PC-3 (cell line): ENCODE data around the gene GBP5. TPM values are rescaled to one million over a fixed set of nuclear protein-coding genes. Genes with fewer than 3 reads are reported as not detected.

Experiments used
- ATAC-seq: fragments of 200-7000 bp; cut with Tn5 transposase; 2 replicates; pipeline ENCODE4 v1.9.1; 2020; ENCODE audit warnings: mild to moderate bottlenecking, moderate library complexity
- BruUV-seq: library from RNA; stranded (reverse); fragments of 400-500 nt; replicated peaks from 2 replicates; lab custom pipeline; 2021; lab: Mats Ljungman, UMichigan
- CTCF ChIA-PET: fragments of 300-600 bp; sonication (Branson Sonifier 250); formaldehyde crosslinking; loops from one replicate; lab custom pipeline; 2022; ENCODE audit warnings: antibody characterized with exemption; lab: Charles Lee
- POLR2A ChIA-PET: fragments of 300-600 bp; sonication (Branson Sonifier 250); formaldehyde crosslinking; loops from one replicate; lab custom pipeline; 2022; ENCODE audit warnings: antibody characterized with exemption; ENCODE audit not compliant: unreplicated experiment; lab: Charles Lee
- DNase-seq: peaks from one replicate; pipeline ENCODE4 v3.0.0-alpha.2; 2015
- H2AFZ ChIP-seq: fragments of 300-600 bp; sonication (generic); 2 replicates; pipeline ENCODE4 v1.6.0; 2016; ENCODE audit warnings: antibody characterized with exemption, low read length
- H3F3A ChIP-seq: fragments of 300-600 bp; sonication (generic); one replicate; pipeline ENCODE4 v1.6.0; 2017; ENCODE audit warnings: antibody characterized with exemption, low read length, control low read depth, mild to moderate bottlenecking; ENCODE audit not compliant: unreplicated experiment
- H3K27ac ChIP-seq: fragments of 300-600 bp; sonication (generic); 2 replicates; pipeline ENCODE4 v1.5.1; 2016; ENCODE audit warnings: mild to moderate bottlenecking, low read length
- H3K27me3 ChIP-seq: fragments of 300-600 bp; sonication (generic); 2 replicates; pipeline ENCODE4 v1.6.1; 2016; ENCODE audit warnings: low read length, mixed read lengths
- H3K36me3 ChIP-seq: fragments of 300-600 bp; sonication (generic); 2 replicates; pipeline ENCODE4 v1.6.1; 2016; ENCODE audit warnings: low read depth, mixed run types, low read length, mixed read lengths
- H3K4me1 ChIP-seq: fragments of 300-600 bp; sonication (generic); 2 replicates; pipeline ENCODE4 v1.5.1; 2016; ENCODE audit warnings: low read length; ENCODE audit not compliant: insufficient read depth
- H3K4me2 ChIP-seq: fragments of 300-600 bp; sonication (generic); 2 replicates; pipeline ENCODE4 v1.6.0; 2016; ENCODE audit warnings: low read length
- H3K4me3 ChIP-seq: fragments of 300-600 bp; sonication (generic); 2 replicates; pipeline ENCODE4 v1.5.1; 2016; ENCODE audit warnings: mild to moderate bottlenecking, low read length, mixed read lengths
- H3K79me2 ChIP-seq: fragments of 300-600 bp; sonication (generic); 2 replicates; pipeline ENCODE4 v1.6.1; 2017; ENCODE audit warnings: low read length, mixed read lengths
- H3K9ac ChIP-seq: fragments of 300-600 bp; sonication (generic); 2 replicates; pipeline ENCODE4 v1.6.0; 2016; ENCODE audit warnings: mild to moderate bottlenecking, low read length
- H3K9me2 ChIP-seq: fragments of 300-600 bp; sonication (generic); replicated peaks from 2 replicates; pipeline ENCODE4 v1.6.1; 2016; ENCODE audit warnings: mixed run types, low read length, mixed read lengths
- H3K9me3 ChIP-seq: fragments of 300-600 bp; sonication (generic); 2 replicates; pipeline ENCODE4 v1.6.1; 2016; ENCODE audit warnings: low read length, mixed read lengths
- H4K20me1 ChIP-seq: fragments of 300-600 bp; sonication (generic); 2 replicates; pipeline ENCODE4 v1.6.1; 2016; ENCODE audit warnings: low read length, mixed read lengths
- CTCF ChIP-seq: fragments of 300-600 bp; sonication (generic); conservative IDR thresholded peaks from 2 replicates; pipeline ENCODE4 v1.5.1; 2017; ENCODE audit warnings: antibody characterized with exemption, low read depth, mild to moderate bottlenecking, low read length
- EZH2 ChIP-seq: fragments of 300-600 bp; sonication (generic); IDR thresholded peaks from one replicate; pipeline ENCODE4 v1.6.1; 2017; ENCODE audit warnings: antibody characterized with exemption, mild to moderate bottlenecking, low read length; ENCODE audit not compliant: unreplicated experiment
- EZH2phosphoT487 ChIP-seq: fragments of 300-600 bp; sonication (generic); IDR thresholded peaks from 2 replicates; pipeline ENCODE4 v1.6.1; 2018; ENCODE audit warnings: mild to moderate bottlenecking, antibody characterized with exemption, low read length, borderline replicate concordance
- intact Hi-C: fragments of 100-400 bp; cut with micrococcal nuclease; formaldehyde crosslinking; loops from 2 replicates; pipeline ENCODE4 v1.9.0; 2023
- total RNA-seq: library from RNA; depleted of rRNA; stranded (reverse); fragments of >200 nt; gene quantifications from 2 replicates; pipeline ENCODE4 v1.2.3, GENCODE V29; 2014

The GBP5 gene
- total RNA-seq, 1 experiment from 2014 or later = not detected

- Histone ChIP-seq H3K27me3 (no peaks in the 10 kb centered on the region), H3F3A (no peaks in the 10 kb centered on the region), H3K79me2 (no peaks in the 10 kb centered on the region), H2AFZ (no peak overlapping the region), H4K20me1 (no peaks in the 10 kb centered on the region), H3K4me2 (no peak overlapping the region), H3K4me1 (peaks cover 11% of the 10 kb centered on the region), H3K9me2 (no peaks in the 10 kb centered on the region), H3K36me3 (no peaks in the 10 kb centered on the region), H3K9ac (no peak overlapping the region), H3K27ac (no peak overlapping the region), H3K4me3 (no peak overlapping the region), H3K9me3 (no peaks in the 10 kb centered on the region)
- no peak for DNase-seq
- no peak for ATAC-seq
- POLR2A ChIA-PET = no interaction called here
- no TSS peak for BruUV-seq
- CTCF ChIA-PET = no interaction called here
- TF ChIP-seq EZH2phosphoT487 = no peak
- no peak for TF ChIP-seq EZH2
- TF ChIP-seq CTCF = no peak
- intact Hi-C loops = loop anchor here (5.0 kb wide), 1 partner anchor 178 kb away; no protein-coding TSS in a partner anchor
These were observed 6.4 kb upstream of the GBP5 start for GRCh38 chr1:89279011-89279466.

- peaks cover 11% of the 10 kb centered on the region for H3K4me1 ChIP-seq
- H3K79me2 ChIP-seq = no peaks in the 10 kb centered on the region
- no peaks in the 10 kb centered on the region for H3F3A ChIP-seq
- ChIA-PET POLR2A (no interaction called here), CTCF (no interaction called here)
- no peaks in the 10 kb centered on the region for H3K36me3 ChIP-seq
- H3K9me2 ChIP-seq = no peaks in the 10 kb centered on the region
- no peak for ATAC-seq
- H3K4me2 ChIP-seq = no peak overlapping the region
- H3K9me3 ChIP-seq = no peaks in the 10 kb centered on the region
- intact Hi-C loops = loop anchor here (5.0 kb wide), 1 partner anchor 180 kb away; no protein-coding TSS in a partner anchor
- H3K4me3 ChIP-seq = no peak overlapping the region
- no peak for TF ChIP-seq EZH2phosphoT487
- TF ChIP-seq EZH2 = no peak
- TF ChIP-seq CTCF = no peak
- no peak for DNase-seq
- no peak overlapping the region for H2AFZ ChIP-seq
- no TSS peak for BruUV-seq
- H3K27me3 ChIP-seq = no peaks in the 10 kb centered on the region
- no peak overlapping the region for H3K9ac ChIP-seq
- no peaks in the 10 kb centered on the region for H4K20me1 ChIP-seq
- no peak overlapping the region for H3K27ac ChIP-seq
These were observed 5.1 kb upstream of the GBP5 start for GRCh38 chr1:89277725-89278124.

DNA sequence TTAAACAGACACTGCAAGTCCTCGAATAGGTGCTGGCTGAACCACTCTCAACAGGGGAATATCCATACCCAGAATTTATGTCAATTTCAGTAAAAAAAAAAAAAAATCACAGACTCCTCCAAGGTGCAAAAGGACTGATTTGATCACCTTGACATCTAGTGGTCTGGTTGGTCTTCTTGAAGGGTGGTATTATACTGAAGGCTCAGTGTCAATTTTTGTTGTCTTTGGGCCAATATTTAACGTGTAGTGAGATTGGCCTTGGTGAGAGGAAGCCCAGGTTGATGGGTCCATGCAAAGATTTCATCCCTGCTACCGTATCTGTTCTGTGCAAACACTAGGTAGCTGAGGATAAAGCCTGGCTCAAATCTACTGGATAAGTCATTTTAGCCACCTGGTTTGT, 4.0 kb upstream of the GBP5 start:
- ATAC-seq = peak; percentile 46; the same call in 1 of the 2 replicates

More for the DNA sequence above, 4.0 kb upstream of the GBP5 start:
- TF ChIP-seq EZH2 = no peak
- TF ChIP-seq CTCF = peak; percentile 50
- Histone ChIP-seq H3K9me3 (no peaks in the 10 kb centered on the region), H3K79me2 (no peaks in the 10 kb centered on the region), H2AFZ (no peak overlapping the region), H3K4me3 (no peak overlapping the region), H3K27me3 (no peaks in the 10 kb centered on the region), H3F3A (no peaks in the 10 kb centered on the region), H3K4me2 (no peak overlapping the region), H3K9ac (no peak overlapping the region), H4K20me1 (no peaks in the 10 kb centered on the region), H3K36me3 (no peaks in the 10 kb centered on the region), H3K9me2 (no peaks in the 10 kb centered on the region), H3K4me1 (peaks cover 15% of the 10 kb centered on the region), H3K27ac (no peak overlapping the region)
- no TSS peak for BruUV-seq
- intact Hi-C loops = loop anchor here (1.0 to 5.0 kb wide), 2 partner anchors 181 to 278 kb away; no protein-coding TSS in a partner anchor
- ChIA-PET POLR2A (no interaction called here), CTCF (no interaction called here)
- peak; percentile 27 for DNase-seq
